Mucosa of descending colon (tissue), 3 donors: ENCODE data around the gene FAM217B. TPM values are rescaled to one million over a fixed set of nuclear protein-coding genes. Genes with fewer than 3 reads are reported as not detected.

Experiments used
- ATAC-seq: fragments of 200-7000 bp; cut with Tn5 transposase; one replicate; pipeline ENCODE4 v1.9.1; 2020; ENCODE audit warnings: mild to moderate bottlenecking, moderate library complexity
- DNase-seq, 3 donors: peaks; one replicate each; pipeline ENCODE4 v3.0.0-alpha.2; 2020
- H3K36me3 ChIP-seq: fragments of 200-600 bp; one replicate; pipeline ENCODE4 v1.8.0; 2021; ENCODE audit warnings: low read depth, mild to moderate bottlenecking
- H3K4me1 ChIP-seq: fragments of 200-600 bp; one replicate; pipeline ENCODE4 v1.8.0; 2021; ENCODE audit warnings: low read depth, mild to moderate bottlenecking
- H3K4me3 ChIP-seq: fragments of 200-600 bp; one replicate; pipeline ENCODE4 v1.8.0; 2021; ENCODE audit warnings: mild to moderate bottlenecking
- H3K9me3 ChIP-seq: fragments of 200-600 bp; one replicate; pipeline ENCODE4 v1.8.0; 2021; ENCODE audit warnings: mild to moderate bottlenecking
- intact Hi-C, 2 donors: fragments of 100-400 bp; cut with DNase I in 1 of 2; cut with micrococcal nuclease in 1 of 2; formaldehyde crosslinking; loops; one replicate each; pipeline versions ENCODE4 v1.11.0 to v1.11.1; 2022; cut with DNase I, micrococcal nuclease
- total RNA-seq, 3 donors: library from RNA; stranded (reverse); fragmentation: NEBNext Ultra II Directional in 2 of 3; extraction: Animal tissue kit (Norgen Biotek cat#: 25700) in 2 of 3; gene quantifications; one replicate each; pipeline versions ENCODE4 v1.2.1 to v1.2.4, GENCODE V29; 2021 to 2023
- TF ChIP-seq, protein P1 (sequence below): fragments of 200-600 bp; IDR thresholded peaks from one replicate; pipeline ENCODE4 v1.8.0; 2022; ENCODE audit warnings: antibody characterized with exemption, mild to moderate bottlenecking
- donor health status: DM: no; HTN: no; CAD: no; lungs with moderate emphysema.
- donor health status: DM: no; HTN: no; CAD: no.
- donor health status: DM: no; HTN: yes; CAD: no.

The FAM217B gene
- total RNA-seq, 3 donors from 2014 or later: 8.2 to 19.0 (median 9.8) TPM

DNA sequence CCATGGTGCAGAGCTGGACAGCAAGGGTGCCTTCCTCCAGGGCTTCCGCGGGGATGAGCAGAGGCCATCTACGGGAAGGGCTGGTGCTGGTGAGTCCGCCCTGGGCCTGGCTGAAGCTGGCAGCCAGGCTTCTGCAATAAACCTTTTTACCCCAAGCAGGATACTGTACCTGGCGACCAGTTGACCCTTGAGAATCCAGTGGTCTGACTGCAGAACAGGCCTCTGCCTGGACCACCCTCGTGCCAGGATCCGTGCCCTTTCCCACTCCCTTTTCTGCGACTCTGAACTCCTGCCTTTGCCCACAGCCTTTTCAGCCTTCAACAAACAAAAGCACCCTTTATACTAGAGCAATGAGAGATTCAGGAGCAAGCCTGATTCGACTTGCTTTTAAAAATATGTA is 36.9 kb downstream of the FAM217B start:
- TF ChIP-seq, protein P1, sequence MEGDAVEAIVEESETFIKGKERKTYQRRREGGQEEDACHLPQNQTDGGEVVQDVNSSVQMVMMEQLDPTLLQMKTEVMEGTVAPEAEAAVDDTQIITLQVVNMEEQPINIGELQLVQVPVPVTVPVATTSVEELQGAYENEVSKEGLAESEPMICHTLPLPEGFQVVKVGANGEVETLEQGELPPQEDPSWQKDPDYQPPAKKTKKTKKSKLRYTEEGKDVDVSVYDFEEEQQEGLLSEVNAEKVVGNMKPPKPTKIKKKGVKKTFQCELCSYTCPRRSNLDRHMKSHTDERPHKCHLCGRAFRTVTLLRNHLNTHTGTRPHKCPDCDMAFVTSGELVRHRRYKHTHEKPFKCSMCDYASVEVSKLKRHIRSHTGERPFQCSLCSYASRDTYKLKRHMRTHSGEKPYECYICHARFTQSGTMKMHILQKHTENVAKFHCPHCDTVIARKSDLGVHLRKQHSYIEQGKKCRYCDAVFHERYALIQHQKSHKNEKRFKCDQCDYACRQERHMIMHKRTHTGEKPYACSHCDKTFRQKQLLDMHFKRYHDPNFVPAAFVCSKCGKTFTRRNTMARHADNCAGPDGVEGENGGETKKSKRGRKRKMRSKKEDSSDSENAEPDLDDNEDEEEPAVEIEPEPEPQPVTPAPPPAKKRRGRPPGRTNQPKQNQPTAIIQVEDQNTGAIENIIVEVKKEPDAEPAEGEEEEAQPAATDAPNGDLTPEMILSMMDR: no peak
- Histone ChIP-seq H3K4me3 (no peak overlapping the region), H3K9me3 (no peaks in the 10 kb centered on the region), H3K36me3 (no peaks in the 10 kb centered on the region), H3K4me1 (no peaks in the 10 kb centered on the region)
- no peak for DNase-seq
- intact Hi-C loops: no loop called here
- ATAC-seq: no peak

DNA sequence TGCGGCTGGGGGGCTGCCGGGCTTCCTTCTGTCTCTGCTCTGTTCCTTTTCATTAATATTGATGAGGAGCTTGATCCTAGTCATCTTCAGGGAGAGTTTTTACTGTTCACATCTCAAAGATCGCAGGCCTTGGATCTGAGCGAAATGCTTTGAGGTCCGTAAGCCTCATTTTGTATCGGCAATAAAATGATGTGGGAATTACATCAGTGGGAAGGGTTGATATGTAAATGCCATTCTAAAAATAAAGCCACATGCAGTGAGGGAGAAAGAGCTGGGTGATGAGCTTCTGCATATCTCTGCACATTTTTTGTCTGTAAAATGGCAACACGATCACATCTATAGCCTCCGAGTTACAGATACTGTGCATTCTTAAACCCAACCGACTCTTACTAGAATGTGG is 42.9 kb downstream of the FAM217B start:
- DNase-seq (no peak), ATAC-seq (no peak)
- no peaks in the 10 kb centered on the region for H3K36me3 ChIP-seq
- H3K9me3 ChIP-seq: no peaks in the 10 kb centered on the region
- no peak overlapping the region for H3K4me3 ChIP-seq
- H3K4me1 ChIP-seq: no peaks in the 10 kb centered on the region
- intact Hi-C loops: no loop called here
- TF ChIP-seq, protein P1: no peak

DNA sequence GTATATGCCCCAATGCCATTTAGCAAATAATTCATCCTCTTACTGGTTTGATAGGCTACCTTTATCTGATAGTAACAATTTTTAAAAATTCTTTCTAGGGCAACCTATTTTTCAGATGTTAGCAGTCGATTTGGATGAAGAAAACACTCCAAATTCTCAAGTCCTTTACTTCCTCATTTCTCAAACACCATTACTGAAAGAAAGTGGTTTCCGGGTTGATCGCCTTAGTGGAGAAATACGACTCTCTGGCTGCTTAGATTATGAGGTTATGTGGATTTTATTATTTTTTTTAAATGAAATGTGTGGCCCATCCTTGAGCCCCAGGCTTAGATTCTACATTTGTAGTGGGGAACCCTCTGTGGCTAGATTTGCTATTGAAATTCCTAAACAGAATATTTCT is 44.4 kb downstream of the FAM217B start:
- intact Hi-C loops: no loop called here

DNA sequence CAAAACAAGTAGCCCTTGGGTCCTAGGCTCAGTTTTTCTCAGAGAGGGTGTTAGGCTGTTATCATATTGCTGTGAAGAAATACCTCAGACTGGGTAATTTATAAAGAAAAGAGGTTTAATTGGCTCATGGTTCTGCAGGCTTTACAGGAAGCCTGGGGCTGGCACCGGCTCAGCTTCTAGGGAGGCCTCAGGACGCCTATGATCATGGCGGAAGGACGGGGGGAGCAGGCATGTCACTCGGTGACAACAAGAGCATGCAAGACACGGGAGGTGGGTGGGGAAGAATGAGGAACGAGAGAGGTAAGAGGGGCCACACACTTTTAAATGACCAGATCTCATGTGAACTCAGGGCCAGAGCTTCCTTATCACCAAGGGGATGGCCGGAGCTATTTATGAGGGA is 45.0 kb downstream of the FAM217B start:
- intact Hi-C loops: no loop called here
- H3K4me1 ChIP-seq: no peaks in the 10 kb centered on the region
- no peak for ATAC-seq
- H3K36me3 ChIP-seq: no peaks in the 10 kb centered on the region
- H3K9me3 ChIP-seq: no peaks in the 10 kb centered on the region
- no peak overlapping the region for H3K4me3 ChIP-seq
- TF ChIP-seq, protein P1: no peak
- no peak for DNase-seq

More for the DNA sequence above, 44.4 kb downstream of the FAM217B start:
- TF ChIP-seq, protein P1: no peak
- no peaks in the 10 kb centered on the region for H3K4me1 ChIP-seq
- no peak for DNase-seq
- ATAC-seq: no peak
- no peaks in the 10 kb centered on the region for H3K36me3 ChIP-seq
- no peak overlapping the region for H3K4me3 ChIP-seq
- H3K9me3 ChIP-seq: no peaks in the 10 kb centered on the region

DNA sequence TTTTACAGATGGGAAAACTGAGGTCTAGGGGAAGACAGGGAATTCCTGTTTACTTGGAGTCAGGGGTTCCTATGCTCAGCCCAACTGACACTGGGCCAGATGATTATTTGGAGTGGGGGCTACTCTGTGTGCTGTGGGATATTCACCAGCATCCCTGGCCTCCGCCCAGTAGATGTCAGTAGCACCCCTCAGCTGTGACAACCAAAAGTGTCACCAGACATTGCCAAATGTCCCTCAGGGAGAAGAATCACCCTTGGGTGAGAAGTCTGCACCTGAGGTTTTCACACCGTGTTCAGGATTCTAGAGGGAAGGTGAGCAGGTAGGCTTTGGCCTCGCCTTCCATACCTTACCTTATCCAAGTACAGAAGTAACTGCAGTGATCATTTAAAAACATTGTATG is 45.7 kb downstream of the FAM217B start:
- ATAC-seq (no peak), DNase-seq (no peak)
- TF ChIP-seq, protein P1: no peak
- Histone ChIP-seq H3K4me3 (no peak overlapping the region), H3K36me3 (no peaks in the 10 kb centered on the region), H3K9me3 (no peaks in the 10 kb centered on the region), H3K4me1 (no peaks in the 10 kb centered on the region)
- intact Hi-C loops: no loop called here

DNA sequence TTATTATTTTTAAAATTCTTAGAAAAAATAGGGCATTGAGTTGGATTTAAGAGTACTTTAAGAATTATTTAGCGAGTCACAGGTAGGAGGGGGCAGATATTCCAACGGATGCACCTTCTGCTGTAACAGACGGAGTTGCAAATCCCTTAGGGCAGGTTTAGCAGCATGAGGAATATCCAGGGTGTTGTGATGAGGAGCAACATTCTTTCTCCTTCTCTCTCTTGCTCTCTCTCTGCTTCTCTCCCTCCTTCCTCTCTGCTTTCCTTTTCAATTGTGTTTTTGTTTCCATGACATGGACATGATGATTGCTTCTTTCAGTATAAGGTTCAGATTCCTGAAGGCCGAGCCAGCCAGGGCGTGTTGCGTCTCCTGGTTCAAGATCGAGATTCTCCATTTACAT is 46.9 kb downstream of the FAM217B start:
- TF ChIP-seq, protein P1: no peak
- H3K4me3 ChIP-seq: no peak overlapping the region
- no peaks in the 10 kb centered on the region for H3K36me3 ChIP-seq
- no peak for DNase-seq
- intact Hi-C loops: no loop called here
- no peaks in the 10 kb centered on the region for H3K9me3 ChIP-seq
- no peaks in the 10 kb centered on the region for H3K4me1 ChIP-seq
- no peak for ATAC-seq
